Stimulated activated memory B cell treated with anti-CD40 and anti-IgM and Interleukin-4, amounts not matched to agents 10 μg/mL and 1 μg/mL and 100 μg/mL, for 72 hours (primary cell): ENCODE data around the gene JMJD6.
A peak's percentile ranks its signal among the peaks of the same experiment; 100 is the strongest.
"Not testable (repeated sequence)": the region's sequence is repeated elsewhere in the genome, so short reads cannot be mapped to it uniquely, and the experiment has no call there.

Experiments used
- ATAC-seq: fragments of 150-1000 bp; cut with Tn5 transposase; 2 replicates; pipeline ENCODE4 v1.10.0; 2021
- H3K27ac Mint-ChIP-seq: one replicate; pipeline ENCODE4 v1.8.0; 2022; ENCODE audit warnings: mild to moderate bottlenecking, mixed read lengths
- H3K27me3 Mint-ChIP-seq: one replicate; pipeline ENCODE4 v1.8.0; 2022; ENCODE audit warnings: mixed read lengths
- H3K36me3 Mint-ChIP-seq: one replicate; pipeline ENCODE4 v1.8.0; 2022; ENCODE audit warnings: mixed read lengths
- H3K4me1 Mint-ChIP-seq: one replicate; pipeline ENCODE4 v1.8.0; 2022; ENCODE audit warnings: mixed read lengths
- H3K4me3 Mint-ChIP-seq: one replicate; pipeline ENCODE4 v1.8.0; 2022; ENCODE audit warnings: mild to moderate bottlenecking, moderate library complexity, mixed read lengths
- H3K9me3 Mint-ChIP-seq: one replicate; pipeline ENCODE4 v1.8.0; 2022; ENCODE audit warnings: mixed read lengths

JMJD6 gene

GRCh38 chr17:76726231-76726775 is at the start of gene JMJD6:
Gene JMJD6, minus strand, starts transcription at chr17:76726606. Its CDS starts 131 bp downstream, at chr17:76726475.
- ATAC-seq: peak; percentile 94
- Mint-ChIP-seq H3K27ac (peak within 1 kb of the TSS; percentile 99), H3K4me3 (peak within 1 kb of the TSS; percentile 87), H3K9me3 (no peaks in the 10 kb centered on the region), H3K4me1 (peaks cover 53% of the 10 kb centered on the region), H3K27me3 (no peaks in the 10 kb centered on the region), H3K36me3 (peaks cover 23% of the 10 kb centered on the region)

DNA sequence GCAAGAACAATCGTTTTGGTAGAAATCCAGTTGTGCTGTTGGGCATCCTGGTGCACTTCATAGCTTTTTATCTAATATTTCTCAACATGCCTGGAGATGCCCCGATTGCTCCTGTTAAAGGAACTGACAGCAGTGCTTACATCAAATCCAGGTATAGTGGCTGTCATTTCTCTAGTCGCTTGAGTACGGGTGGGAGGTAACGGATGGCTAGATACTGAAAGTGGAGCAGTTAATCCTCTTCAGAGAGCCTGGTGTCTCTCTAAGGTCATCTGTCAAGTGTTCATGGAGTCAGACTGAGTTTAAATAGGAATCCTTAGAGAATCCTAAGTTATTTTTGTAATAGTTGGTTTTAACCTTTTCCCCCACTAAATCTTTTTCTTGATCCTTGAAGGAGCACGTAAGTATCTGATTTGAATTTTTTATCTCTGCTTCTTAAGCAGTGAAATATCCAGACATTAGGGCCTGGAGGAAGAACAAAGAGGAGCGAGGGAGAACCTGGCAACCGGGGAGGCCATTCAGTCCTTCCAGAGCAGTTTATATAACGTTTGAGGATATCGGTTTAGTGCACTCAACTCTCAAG is 48.7 kb upstream of the JMJD6 start:
- H3K27me3 Mint-ChIP-seq: no peaks in the 10 kb centered on the region
- no peak for ATAC-seq
- no peaks in the 10 kb centered on the region for H3K9me3 Mint-ChIP-seq
- no peaks in the 10 kb centered on the region for H3K4me1 Mint-ChIP-seq
- H3K36me3 Mint-ChIP-seq: peaks cover 57% of the 10 kb centered on the region
- H3K4me3 Mint-ChIP-seq: no peak overlapping the region
- H3K27ac Mint-ChIP-seq: no peak overlapping the region

- Mint-ChIP-seq H3K4me1 (no peaks in the 10 kb centered on the region), H3K27ac (no peak overlapping the region), H3K36me3 (peaks cover 64% of the 10 kb centered on the region), H3K27me3 (no peaks in the 10 kb centered on the region), H3K4me3 (no peak overlapping the region), H3K9me3 (no peaks in the 10 kb centered on the region)
- ATAC-seq: no peak
Observed at GRCh38 chr17:76772842-76773525, 46.6 kb upstream of the JMJD6 start.

GRCh38 chr17:76758570-76758969 is 32.2 kb upstream of the JMJD6 start:
- no peaks in the 10 kb centered on the region for H3K27me3 Mint-ChIP-seq
- no peak overlapping the region for H3K27ac Mint-ChIP-seq
- no peak for ATAC-seq
- no peaks in the 10 kb centered on the region for H3K4me1 Mint-ChIP-seq
- H3K36me3 Mint-ChIP-seq: peaks cover 41% of the 10 kb centered on the region
- H3K4me3 Mint-ChIP-seq: no peak overlapping the region
- no peaks in the 10 kb centered on the region for H3K9me3 Mint-ChIP-seq

- Mint-ChIP-seq H3K9me3 (no peaks in the 10 kb centered on the region), H3K4me1 (peaks cover 5% of the 10 kb centered on the region), H3K27me3 (no peaks in the 10 kb centered on the region), H3K36me3 (peaks cover 44% of the 10 kb centered on the region), H3K27ac (no peak overlapping the region), H3K4me3 (no peak overlapping the region)
- ATAC-seq: no peak
Observed at GRCh38 chr17:76757256-76757655, 30.9 kb upstream of the JMJD6 start.

GRCh38 chr17:76755285-76755684 is 28.9 kb upstream of the JMJD6 start:
- Mint-ChIP-seq H3K27ac (no peak overlapping the region), H3K27me3 (no peaks in the 10 kb centered on the region), H3K4me3 (no peak overlapping the region), H3K9me3 (no peaks in the 10 kb centered on the region), H3K4me1 (peaks cover 5% of the 10 kb centered on the region), H3K36me3 (peaks cover 36% of the 10 kb centered on the region)
- ATAC-seq: no peak

DNA sequence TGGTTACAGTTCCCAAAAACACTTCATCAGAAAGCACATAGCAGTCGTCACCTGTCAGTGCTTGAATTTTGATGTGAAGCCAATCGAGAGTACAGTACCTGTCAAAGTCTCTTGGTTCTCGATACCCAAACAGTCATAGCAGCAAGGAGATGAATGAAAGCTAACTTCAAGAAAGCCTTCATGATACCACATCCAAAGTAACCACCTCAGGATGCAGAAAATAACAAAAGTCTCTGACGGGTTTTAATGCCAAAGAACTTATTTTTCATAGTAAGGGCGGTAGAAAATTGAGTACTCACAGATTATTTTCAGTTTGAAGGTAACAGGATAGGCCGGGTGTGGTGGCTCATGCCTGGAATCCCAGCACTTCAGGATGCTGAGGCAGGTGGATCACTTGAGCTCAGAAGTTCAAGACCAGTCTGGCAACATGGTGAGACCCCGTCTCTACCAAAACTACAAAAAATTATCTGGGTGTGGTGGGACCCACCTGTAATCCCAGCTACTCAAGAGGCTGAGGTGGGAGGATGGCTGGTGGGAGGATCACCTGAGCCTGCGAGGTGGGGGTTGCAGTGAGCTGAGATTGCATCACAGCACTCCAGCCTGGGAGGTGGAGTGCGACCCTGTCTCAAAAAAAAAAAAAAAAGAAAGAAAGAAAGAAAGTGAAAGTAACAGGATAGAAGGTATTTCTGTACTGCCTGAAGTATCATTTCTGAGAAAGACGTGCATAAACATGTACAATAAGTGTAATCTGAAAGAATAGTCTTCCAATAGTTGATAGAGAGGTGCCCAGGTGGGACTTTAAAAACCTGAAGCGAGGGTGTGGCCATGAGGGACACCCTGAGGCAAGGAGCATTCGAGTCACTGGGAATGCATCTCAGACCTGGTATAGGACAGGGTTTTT is 26.9 kb upstream of the JMJD6 start:
- Mint-ChIP-seq H3K4me3 (no peak overlapping the region), H3K4me1 (peaks cover 5% of the 10 kb centered on the region), H3K9me3 (no peaks in the 10 kb centered on the region), H3K27me3 (no peaks in the 10 kb centered on the region), H3K36me3 (peaks cover 42% of the 10 kb centered on the region), H3K27ac (no peak overlapping the region)
- ATAC-seq: no peak

DNA sequence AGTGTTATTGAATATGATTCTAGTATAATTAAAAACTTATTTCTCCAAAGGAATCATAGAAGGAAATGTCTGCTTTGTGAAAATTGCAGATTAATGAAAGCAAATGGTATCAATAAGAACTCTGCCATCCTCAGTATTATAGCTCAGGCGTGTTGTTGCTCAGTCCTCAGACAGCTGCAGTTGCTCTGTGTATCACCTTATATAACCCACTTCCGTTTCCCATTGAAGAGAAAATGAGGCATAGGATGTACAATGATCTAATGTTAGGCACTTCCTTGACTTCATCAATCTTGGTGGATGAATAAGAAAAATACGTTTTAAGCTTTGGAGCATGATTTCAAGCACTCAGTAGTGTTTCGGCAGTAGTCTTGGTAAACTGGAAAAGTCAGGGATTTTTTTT is 25.6 kb upstream of the JMJD6 start:
- ATAC-seq: no peak
- H3K27ac Mint-ChIP-seq: no peak overlapping the region

DNA sequence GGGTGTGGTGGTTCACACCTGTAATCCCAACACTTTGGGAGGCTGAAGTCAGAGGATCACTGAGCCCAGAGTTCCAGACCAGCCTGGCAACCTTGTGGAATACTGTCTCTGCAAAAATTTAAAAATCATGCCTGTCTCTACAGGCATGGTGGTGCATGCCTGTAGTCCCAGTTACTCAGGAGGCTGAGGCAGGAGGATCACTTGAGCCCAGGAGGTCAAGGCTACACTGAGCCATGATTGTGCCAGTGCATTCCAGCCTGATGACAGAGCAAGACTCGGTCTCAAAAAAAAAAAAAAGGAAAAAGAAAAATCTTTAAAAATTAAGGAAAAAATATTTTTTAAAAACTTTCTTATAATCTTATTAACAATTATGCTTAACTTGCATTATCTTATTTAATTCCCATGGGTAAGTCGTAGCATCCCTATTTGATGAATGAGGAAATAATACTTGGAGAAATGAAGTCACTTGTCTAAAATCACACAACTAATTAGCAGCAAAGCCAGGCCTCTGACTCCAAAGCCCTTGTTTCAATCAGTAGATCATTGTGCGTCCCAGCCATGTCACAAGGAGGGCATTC is 25.1 kb upstream of the JMJD6 start:
- H3K27ac Mint-ChIP-seq: no peak overlapping the region
- H3K4me3 Mint-ChIP-seq: no peak overlapping the region
- no peak for ATAC-seq
- peaks cover 5% of the 10 kb centered on the region for H3K4me1 Mint-ChIP-seq
- H3K36me3 Mint-ChIP-seq: peaks cover 38% of the 10 kb centered on the region
- no peaks in the 10 kb centered on the region for H3K9me3 Mint-ChIP-seq
- no peaks in the 10 kb centered on the region for H3K27me3 Mint-ChIP-seq

More for the DNA sequence above, 25.6 kb upstream of the JMJD6 start:
- no peak overlapping the region for H3K4me3 Mint-ChIP-seq
- no peaks in the 10 kb centered on the region for H3K9me3 Mint-ChIP-seq
- no peaks in the 10 kb centered on the region for H3K27me3 Mint-ChIP-seq
- H3K36me3 Mint-ChIP-seq: peaks cover 43% of the 10 kb centered on the region
- peaks cover 5% of the 10 kb centered on the region for H3K4me1 Mint-ChIP-seq

DNA sequence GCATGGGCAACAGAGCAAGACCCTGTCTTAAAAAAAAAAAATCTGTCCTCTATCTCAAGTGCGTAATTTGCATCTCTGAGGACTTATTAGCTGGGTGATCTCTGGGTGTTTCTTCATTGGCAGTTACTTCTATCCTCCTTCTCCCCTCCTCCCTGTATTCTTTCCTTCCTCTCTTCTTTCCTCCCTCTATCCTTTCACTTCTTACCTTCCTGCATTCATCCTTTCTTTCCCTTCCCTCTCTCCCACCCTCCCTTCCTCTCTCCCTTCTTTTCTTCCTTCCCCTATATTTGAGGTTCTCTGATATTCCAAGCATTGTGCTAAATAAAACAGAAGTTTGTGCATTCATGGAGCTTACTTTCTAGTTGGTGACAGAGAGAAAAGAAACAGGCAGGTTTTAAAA is 22.3 kb upstream of the JMJD6 start:
- ATAC-seq: no peak
- Mint-ChIP-seq H3K4me1 (peaks cover 5% of the 10 kb centered on the region), H3K27me3 (no peaks in the 10 kb centered on the region), H3K9me3 (no peaks in the 10 kb centered on the region), H3K27ac (no peak overlapping the region), H3K4me3 (no peak overlapping the region), H3K36me3 (peaks cover 52% of the 10 kb centered on the region)

GRCh38 chr17:76747716-76748363 is 21.4 kb upstream of the JMJD6 start:
- Mint-ChIP-seq H3K27me3 (no peaks in the 10 kb centered on the region), H3K9me3 (no peaks in the 10 kb centered on the region), H3K27ac (no peak overlapping the region), H3K4me1 (no peaks in the 10 kb centered on the region), H3K36me3 (peaks cover 44% of the 10 kb centered on the region), H3K4me3 (no peak overlapping the region)
- no peak for ATAC-seq

- H3K36me3 Mint-ChIP-seq: peaks cover 52% of the 10 kb centered on the region
- not testable (repeated sequence) for H3K4me3 Mint-ChIP-seq, H3K27ac Mint-ChIP-seq, ATAC-seq, H3K27me3 Mint-ChIP-seq, H3K9me3 Mint-ChIP-seq, H3K4me1 Mint-ChIP-seq
Observed at GRCh38 chr17:76745785-76746184, 19.4 kb upstream of the JMJD6 start.

GRCh38 chr17:76744747-76745146 is 18.3 kb upstream of the JMJD6 start:
- no peak for ATAC-seq
- Mint-ChIP-seq H3K27me3 (no peaks in the 10 kb centered on the region), H3K9me3 (no peaks in the 10 kb centered on the region), H3K4me3 (no peak overlapping the region), H3K36me3 (peaks cover 48% of the 10 kb centered on the region), H3K27ac (no peak overlapping the region), H3K4me1 (peaks cover 2% of the 10 kb centered on the region)

- Mint-ChIP-seq H3K27ac (no peak overlapping the region), H3K4me1 (peaks cover 18% of the 10 kb centered on the region), H3K36me3 (peaks cover 36% of the 10 kb centered on the region), H3K27me3 (no peaks in the 10 kb centered on the region), H3K4me3 (no peak overlapping the region), H3K9me3 (no peaks in the 10 kb centered on the region)
- ATAC-seq: no peak
Observed at GRCh38 chr17:76742958-76743357, 16.6 kb upstream of the JMJD6 start.
